Activated T-helper 1 cell treated with anti-CD3 and anti-CD28 coated beads, Interleukin-12 subunit alpha, Interleukin-12 subunit beta, Interleukin-2, Interleukin-4 antibody, amounts not matched to agents 30 ng/mL and 10 ng/mL and 1 ng/mL, durations not matched to agents 14 hours and 24 hours and 36 hours (primary cell): Measurements from ENCODE around the gene TDP1. TPM values are rescaled to one million over a fixed set of nuclear protein-coding genes. Genes with fewer than 3 reads are reported as not detected.
A peak's percentile ranks its signal among the peaks of the same experiment; 100 is the strongest.

Experiments
- DNase-seq: peaks from one replicate; pipeline ENCODE4 v3.0.0; 2021; ENCODE audit warnings: low spot score
- H3K27ac Mint-ChIP-seq: one replicate; pipeline ENCODE4 v1.8.0; 2021; ENCODE audit warnings: mild to moderate bottlenecking, mixed read lengths
- H3K27me3 Mint-ChIP-seq: one replicate; pipeline ENCODE4 v1.8.0; 2022; ENCODE audit warnings: mild to moderate bottlenecking, moderate library complexity, mixed read lengths; ENCODE audit not compliant: insufficient read depth
- H3K36me3 Mint-ChIP-seq: one replicate; pipeline ENCODE4 v1.8.0; 2021; ENCODE audit warnings: low read depth, mixed read lengths
- H3K4me1 Mint-ChIP-seq: one replicate; pipeline ENCODE4 v1.8.0; 2021; ENCODE audit warnings: low read depth, mixed read lengths
- H3K4me3 Mint-ChIP-seq: one replicate; pipeline ENCODE4 v1.8.0; 2021; ENCODE audit warnings: mild to moderate bottlenecking, moderate library complexity, mixed read lengths
- H3K9me3 Mint-ChIP-seq: one replicate; pipeline ENCODE4 v1.8.0; 2021; ENCODE audit warnings: mixed read lengths
- intact Hi-C: fragments of 100-400 bp; cut with micrococcal nuclease; formaldehyde crosslinking; loops from one replicate; pipeline ENCODE4 v1.15.1; 2024
- total RNA-seq: library from RNA; stranded (reverse); gene quantifications from 2 replicates; pipeline ENCODE4 v1.2.3, GENCODE V29; 2022

The TDP1 gene
- total RNA-seq, 1 donor from 2014 or later = 78.5 TPM

DNA sequence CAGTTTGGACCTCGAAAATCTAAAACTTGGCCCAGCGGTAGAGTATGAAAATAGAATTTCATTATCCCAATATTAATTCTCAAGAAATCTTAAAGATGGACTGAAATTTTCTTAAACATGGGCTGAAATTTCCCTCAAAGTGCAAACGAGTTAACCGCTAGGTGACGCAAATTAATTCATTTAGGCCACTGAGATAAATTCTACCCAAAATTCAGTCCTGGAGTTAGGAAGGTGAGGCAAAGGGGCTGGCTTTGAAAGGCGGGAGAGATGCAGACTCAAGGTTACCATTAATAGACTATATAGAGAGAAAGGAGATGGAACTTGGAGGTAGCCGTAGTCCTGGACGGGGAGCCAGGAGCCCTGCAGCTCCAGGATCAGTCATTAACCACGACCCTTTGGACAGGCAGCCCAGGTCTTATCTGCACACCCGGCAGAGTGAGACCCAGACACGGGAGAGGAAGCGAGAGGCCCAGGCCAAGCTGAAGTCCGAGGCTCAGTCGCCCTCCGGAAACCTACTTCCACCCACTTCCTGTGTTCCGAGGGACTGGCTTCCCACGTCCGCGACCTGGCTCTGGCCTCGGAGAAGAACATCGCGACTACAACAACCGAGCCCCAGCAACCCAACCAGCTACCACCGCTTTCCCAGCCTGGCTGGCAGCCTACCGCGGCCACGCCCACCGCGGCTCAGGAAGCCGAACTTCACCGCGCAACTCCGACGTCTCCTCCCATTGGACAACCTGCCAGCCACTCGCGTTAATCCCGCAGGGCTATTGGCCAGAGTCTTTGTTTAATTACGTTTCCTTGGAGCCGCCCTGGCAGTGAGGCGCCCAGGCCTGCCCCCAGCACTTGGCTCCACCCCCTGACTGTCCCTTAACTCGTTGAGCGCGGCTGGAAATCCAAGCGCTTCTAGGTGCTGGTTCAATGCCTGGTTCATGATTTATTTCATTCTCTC is 1.4 kb upstream of the TDP1 start, which contains the start of gene EFCAB11:
EFCAB11 (minus strand) TSS at position 661 of the 952 bp plus-strand sequence; CDS start at position 591, 70 bp downstream.
- Mint-ChIP-seq H3K36me3 (peaks cover 26% of the 10 kb centered on the region), H3K4me3 (peak within 1 kb of the TSS; percentile 95), H3K27ac (peak within 1 kb of the TSS; percentile 93), H3K4me1 (peaks cover 58% of the 10 kb centered on the region), H3K27me3 (no peaks in the 10 kb centered on the region), H3K9me3 (no peaks in the 10 kb centered on the region)
- peak; percentile 95 for DNase-seq
- intact Hi-C loops = loop anchor here (1.0 to 10.0 kb wide), 15 partner anchors 8 to 1962 kb away; partner anchors contain the start of genes EML5, GALC, GPR65 and KCNK13

- Mint-ChIP-seq H3K4me1 (peaks cover 66% of the 10 kb centered on the region), H3K27me3 (no peaks in the 10 kb centered on the region), H3K4me3 (peak overlapping the region; percentile 95), H3K27ac (peak overlapping the region; percentile 93), H3K9me3 (no peaks in the 10 kb centered on the region), H3K36me3 (peaks cover 29% of the 10 kb centered on the region)
- intact Hi-C loops = loop anchor here (1.0 to 10.0 kb wide), 10 partner anchors 18 to 1962 kb away; partner anchors contain the start of genes GALC, GPR65, KCNK13 and NRDE2
- no peak for DNase-seq
These were observed 544 bp upstream of the TDP1 start for GRCh38 chr14:89955022-89955744.

DNA sequence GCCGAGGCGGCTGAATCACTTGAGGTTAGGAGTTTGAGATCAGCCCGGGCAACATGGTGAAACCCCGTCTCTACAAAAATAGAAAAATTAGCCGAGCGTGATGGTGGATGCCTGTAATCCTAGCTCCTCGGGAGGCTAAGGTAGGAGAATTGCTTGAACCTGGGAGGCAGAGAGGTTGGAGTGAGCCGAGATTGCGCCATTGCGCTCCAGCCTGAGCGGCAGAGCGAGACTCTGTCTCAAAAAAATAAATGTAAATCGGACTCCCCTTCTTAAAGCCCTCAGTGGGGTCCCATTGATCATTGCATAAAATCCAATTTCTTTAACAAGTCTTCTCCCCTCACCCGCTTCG is 908 bp downstream of the TDP1 start:
- intact Hi-C loops = loop anchor here (1.0 to 10.0 kb wide), 5 partner anchors 281 to 1949 kb away; partner anchors contain the start of genes CALM1, GPR65 and TTC8
- DNase-seq = no peak
- H3K4me1 Mint-ChIP-seq = peaks cover 81% of the 10 kb centered on the region
- peaks cover 38% of the 10 kb centered on the region for H3K36me3 Mint-ChIP-seq
- peak overlapping the region; percentile 92 for H3K4me3 Mint-ChIP-seq
- H3K27me3 Mint-ChIP-seq = no peaks in the 10 kb centered on the region
- no peaks in the 10 kb centered on the region for H3K9me3 Mint-ChIP-seq
- peak overlapping the region; percentile 98 for H3K27ac Mint-ChIP-seq

DNA sequence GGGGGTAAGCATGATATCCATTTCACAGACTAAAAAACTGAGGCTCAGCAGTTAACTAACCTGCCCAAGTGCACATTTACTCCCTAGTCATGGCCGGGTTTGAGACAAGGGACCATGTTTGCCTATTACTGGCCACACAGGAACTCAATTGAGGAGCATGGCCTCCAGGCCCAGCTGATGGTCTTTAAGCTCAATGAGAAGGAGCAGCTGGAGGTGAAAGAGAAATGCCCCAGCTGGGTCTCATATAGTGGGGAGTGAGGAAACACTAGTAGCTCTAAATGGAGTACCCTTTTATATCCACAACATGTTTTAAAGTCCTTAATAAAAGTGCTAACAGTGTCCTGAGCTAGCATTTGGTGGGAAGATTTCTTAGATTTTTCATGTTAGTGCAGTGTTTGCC is 1.6 kb downstream of the TDP1 start:
- intact Hi-C loops = loop anchor here (5.0 to 10.0 kb wide), 3 partner anchors 280 to 1950 kb away; partner anchors contain the start of genes GPR65 and TTC8
- H3K4me3 Mint-ChIP-seq = peak overlapping the region; percentile 92
- peaks cover 84% of the 10 kb centered on the region for H3K4me1 Mint-ChIP-seq
- H3K27ac Mint-ChIP-seq = peak overlapping the region; percentile 98
- peaks cover 42% of the 10 kb centered on the region for H3K36me3 Mint-ChIP-seq
- DNase-seq = no peak
- H3K27me3 Mint-ChIP-seq = no peaks in the 10 kb centered on the region
- H3K9me3 Mint-ChIP-seq = no peaks in the 10 kb centered on the region

GRCh38 chr14:89957791-89958190 is 2.1 kb downstream of the TDP1 start:
- intact Hi-C loops = loop anchor here (5.0 to 10.0 kb wide), 3 partner anchors 280 to 1950 kb away; partner anchors contain the start of genes GPR65 and TTC8
- peak overlapping the region; percentile 98 for H3K27ac Mint-ChIP-seq
- H3K36me3 Mint-ChIP-seq = peaks cover 46% of the 10 kb centered on the region
- H3K9me3 Mint-ChIP-seq = no peaks in the 10 kb centered on the region
- no peaks in the 10 kb centered on the region for H3K27me3 Mint-ChIP-seq
- no peak for DNase-seq
- H3K4me3 Mint-ChIP-seq = peak overlapping the region; percentile 92
- peaks cover 81% of the 10 kb centered on the region for H3K4me1 Mint-ChIP-seq

- intact Hi-C loops = loop anchor here (5.0 to 10.0 kb wide), 3 partner anchors 278 to 1952 kb away; partner anchors contain the start of genes GPR65 and TTC8
- H3K36me3 Mint-ChIP-seq = peaks cover 58% of the 10 kb centered on the region
- H3K4me3 Mint-ChIP-seq = peak overlapping the region; percentile 26
- H3K4me1 Mint-ChIP-seq = peaks cover 72% of the 10 kb centered on the region
- H3K27ac Mint-ChIP-seq = peak overlapping the region; percentile 23
- H3K9me3 Mint-ChIP-seq = no peaks in the 10 kb centered on the region
- DNase-seq = no peak
- no peaks in the 10 kb centered on the region for H3K27me3 Mint-ChIP-seq
These were observed 3.2 kb downstream of the TDP1 start for GRCh38 chr14:89958966-89959365.

GRCh38 chr14:89959853-89960445 is 4.2 kb downstream of the TDP1 start:
- intact Hi-C loops = loop anchor here (5.0 to 10.0 kb wide), 4 partner anchors 42 to 1953 kb away; partner anchors contain the start of genes GPR65 and TTC8
- DNase-seq = no peak
- Mint-ChIP-seq H3K27me3 (no peaks in the 10 kb centered on the region), H3K4me3 (peak overlapping the region; percentile 40), H3K36me3 (peaks cover 64% of the 10 kb centered on the region), H3K27ac (peak overlapping the region; percentile 91), H3K9me3 (no peaks in the 10 kb centered on the region), H3K4me1 (peaks cover 69% of the 10 kb centered on the region)

- Mint-ChIP-seq H3K9me3 (no peaks in the 10 kb centered on the region), H3K4me1 (peaks cover 69% of the 10 kb centered on the region), H3K27me3 (no peaks in the 10 kb centered on the region), H3K36me3 (peaks cover 67% of the 10 kb centered on the region), H3K27ac (peak overlapping the region; percentile 91), H3K4me3 (peak overlapping the region; percentile 13)
- no peak for DNase-seq
- intact Hi-C loops = loop anchor here (5.0 kb wide), 1 partner anchor 41 kb away; no protein-coding TSS in a partner anchor
These were observed 5.2 kb downstream of the TDP1 start for GRCh38 chr14:89960914-89961313.

DNA sequence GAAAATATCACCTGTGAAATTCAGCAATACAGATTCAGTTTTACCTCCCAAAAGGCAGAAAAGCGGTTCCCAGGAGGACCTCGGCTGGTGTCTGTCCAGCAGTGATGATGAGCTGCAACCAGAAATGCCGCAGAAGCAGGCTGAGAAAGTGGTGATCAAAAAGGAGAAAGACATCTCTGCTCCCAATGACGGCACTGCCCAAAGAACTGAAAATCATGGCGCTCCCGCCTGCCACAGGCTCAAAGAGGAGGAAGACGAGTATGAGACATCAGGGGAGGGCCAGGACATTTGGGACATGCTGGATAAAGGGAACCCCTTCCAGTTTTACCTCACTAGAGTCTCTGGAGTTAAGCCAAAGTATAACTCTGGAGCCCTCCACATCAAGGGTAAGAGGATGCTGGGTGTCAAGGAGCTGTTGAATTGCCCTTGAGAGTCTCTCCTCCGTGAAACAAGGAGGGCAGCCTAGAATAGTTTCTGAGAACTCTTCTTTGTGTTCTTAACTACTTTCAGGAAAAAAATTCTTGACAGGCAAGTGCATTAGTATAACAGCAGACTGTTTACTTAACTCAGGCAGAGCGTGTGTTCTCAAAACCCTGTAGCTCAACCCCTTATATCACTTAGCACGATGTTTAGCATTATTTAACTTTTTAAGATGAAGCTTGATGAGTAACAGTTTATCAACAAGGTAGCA is 7.7 kb downstream of the TDP1 start:
- DNase-seq = no peak
- H3K9me3 Mint-ChIP-seq = no peaks in the 10 kb centered on the region
- no peaks in the 10 kb centered on the region for H3K27me3 Mint-ChIP-seq
- intact Hi-C loops = loop anchor here (5.0 kb wide), 1 partner anchor 39 kb away; no protein-coding TSS in a partner anchor
- no peak overlapping the region for H3K27ac Mint-ChIP-seq
- H3K36me3 Mint-ChIP-seq = peaks cover 63% of the 10 kb centered on the region
- H3K4me3 Mint-ChIP-seq = no peak overlapping the region
- H3K4me1 Mint-ChIP-seq = peaks cover 47% of the 10 kb centered on the region

DNA sequence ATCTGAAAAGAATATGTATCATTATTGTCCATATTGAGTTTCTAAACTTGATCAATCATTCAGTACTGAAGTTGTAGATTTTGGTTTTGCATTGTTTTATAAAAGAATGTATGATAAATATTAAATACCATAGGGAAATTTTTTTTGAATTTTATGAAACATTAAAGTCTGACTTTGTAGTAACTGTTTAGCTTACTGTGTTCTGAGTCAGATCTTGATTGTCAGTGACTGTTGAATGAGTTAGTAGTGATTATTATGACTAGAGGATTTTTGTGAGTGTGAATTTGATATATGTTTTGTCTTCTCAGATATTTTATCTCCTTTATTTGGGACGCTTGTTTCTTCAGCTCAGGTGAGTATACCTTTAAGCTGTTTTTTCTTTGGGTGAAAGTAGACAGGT is 10.1 kb downstream of the TDP1 start:
- Mint-ChIP-seq H3K27ac (peak overlapping the region; percentile 24), H3K4me1 (peaks cover 27% of the 10 kb centered on the region), H3K36me3 (peaks cover 63% of the 10 kb centered on the region), H3K9me3 (no peaks in the 10 kb centered on the region), H3K27me3 (no peaks in the 10 kb centered on the region), H3K4me3 (no peak overlapping the region)
- intact Hi-C loops = no loop called here
- DNase-seq = no peak

DNA sequence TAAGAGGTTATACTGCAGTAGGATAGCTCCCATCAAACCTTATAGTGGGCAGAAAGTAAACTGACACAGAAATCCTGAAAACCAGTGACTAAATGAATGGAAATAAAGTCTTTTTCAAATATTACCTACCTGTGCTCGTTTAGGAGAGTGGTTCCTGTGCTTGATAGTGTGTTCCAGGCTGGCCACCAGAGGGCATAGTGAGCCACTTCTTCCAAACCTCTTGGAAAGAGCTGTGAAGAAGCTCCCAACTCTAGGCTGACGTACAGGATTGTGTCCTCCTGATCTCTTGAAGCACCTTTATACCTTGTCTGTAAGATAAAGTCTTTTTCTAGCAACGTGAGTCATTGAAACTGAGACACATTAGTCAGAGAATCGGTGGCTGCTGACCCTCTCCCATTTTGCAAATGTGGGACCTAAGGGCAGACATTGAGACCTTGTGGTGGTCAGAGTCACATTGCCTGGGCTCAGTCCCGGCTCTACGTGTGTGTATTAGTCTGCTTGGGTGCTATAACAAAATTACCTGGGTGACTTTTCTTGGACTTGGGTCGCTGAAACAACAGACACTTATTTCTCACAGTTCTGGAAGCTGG is 17.6 kb downstream of the TDP1 start:
- H3K4me1 Mint-ChIP-seq = peaks cover 5% of the 10 kb centered on the region
- H3K27ac Mint-ChIP-seq = no peak overlapping the region
- no peaks in the 10 kb centered on the region for H3K27me3 Mint-ChIP-seq
- DNase-seq = peak; percentile 25
- no peak overlapping the region for H3K4me3 Mint-ChIP-seq
- peaks cover 49% of the 10 kb centered on the region for H3K36me3 Mint-ChIP-seq
- H3K9me3 Mint-ChIP-seq = no peaks in the 10 kb centered on the region
- intact Hi-C loops = loop anchor here (1.0 kb wide), 4 partner anchors 18 to 262 kb away; partner anchors contain the start of gene TDP1
